CD4-positive, alpha-beta T cell treated with Interleukin-6 for 4 hours (primary cell): ENCODE measurements around the gene KSR1.

Experiments
- DNase-seq: peaks from one replicate; pipeline ENCODE4 v3.0.0-alpha.2; 2020; ENCODE audit warnings: mixed read lengths

KSR1 gene

DNA sequence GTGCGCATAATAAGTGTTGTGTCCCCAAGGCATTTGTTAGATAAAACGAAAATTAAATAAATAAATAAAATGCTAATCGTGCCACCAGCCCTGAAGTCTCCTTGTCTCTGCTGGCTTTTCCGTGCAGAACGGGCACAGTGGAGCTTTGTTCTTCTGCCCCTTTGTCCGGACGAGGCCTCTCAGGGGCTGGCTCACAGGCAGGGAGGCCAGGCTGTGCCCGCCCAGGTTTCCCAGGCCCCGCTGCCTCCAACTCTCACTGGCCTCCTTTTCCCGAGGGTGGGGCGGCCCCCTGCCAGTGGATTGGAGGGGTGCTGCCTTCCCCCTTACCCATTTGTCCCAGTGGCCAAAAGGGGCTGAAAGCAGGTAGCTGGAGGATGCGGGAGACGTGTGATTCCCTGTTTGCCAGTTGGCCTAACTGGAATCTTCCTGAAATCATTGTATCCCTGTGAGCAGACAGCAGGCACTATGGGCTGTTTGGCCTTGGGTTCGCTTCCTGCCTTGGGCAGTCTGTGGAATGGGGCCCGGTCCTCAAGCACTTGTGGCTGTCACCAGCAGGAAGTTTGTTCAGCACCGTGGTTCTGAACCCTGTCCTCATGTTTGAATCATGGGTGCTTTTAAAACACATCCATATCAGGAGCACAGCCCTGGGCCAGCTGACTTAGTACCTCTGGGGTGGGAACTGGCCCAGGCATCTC is 64.4 kb downstream of the KSR1 start:
- DNase-seq, result no peak

DNA sequence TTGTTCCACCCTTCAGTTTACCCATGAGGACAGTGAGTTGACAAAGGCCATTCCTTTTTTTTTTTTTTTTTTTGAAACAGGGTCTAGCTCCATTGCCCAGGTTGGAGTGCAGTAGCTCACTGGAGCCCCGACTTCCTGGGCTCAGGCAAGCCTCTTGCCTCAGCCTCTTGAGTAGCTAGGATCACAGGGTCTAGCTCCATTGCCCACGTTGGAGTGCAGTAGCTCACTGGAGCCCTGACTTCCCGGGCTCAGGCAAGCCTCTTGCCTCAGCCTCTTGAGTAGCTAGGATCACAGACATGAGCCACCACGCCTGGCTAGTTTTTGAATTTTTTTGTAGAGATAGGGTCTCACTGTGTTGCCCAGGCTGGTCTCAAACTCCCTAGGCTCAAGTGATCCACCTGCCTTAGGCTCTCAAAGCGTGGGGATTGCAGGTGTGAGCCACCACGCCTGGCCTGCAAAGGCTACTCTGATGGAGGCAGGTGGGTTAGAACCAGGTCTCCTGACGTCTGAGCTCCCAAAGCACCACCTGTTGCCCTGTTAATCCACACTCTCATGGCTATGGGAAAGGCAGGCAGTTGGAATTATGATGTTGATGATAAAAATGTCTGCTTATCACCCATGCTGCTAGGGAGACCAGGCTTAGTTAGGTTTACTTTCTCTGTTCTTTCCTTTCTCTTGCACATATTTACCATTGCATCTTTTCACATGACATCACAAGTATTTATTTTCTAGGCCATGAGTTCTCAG is 65.2 kb downstream of the KSR1 start:
- DNase-seq, result no peak

DNA sequence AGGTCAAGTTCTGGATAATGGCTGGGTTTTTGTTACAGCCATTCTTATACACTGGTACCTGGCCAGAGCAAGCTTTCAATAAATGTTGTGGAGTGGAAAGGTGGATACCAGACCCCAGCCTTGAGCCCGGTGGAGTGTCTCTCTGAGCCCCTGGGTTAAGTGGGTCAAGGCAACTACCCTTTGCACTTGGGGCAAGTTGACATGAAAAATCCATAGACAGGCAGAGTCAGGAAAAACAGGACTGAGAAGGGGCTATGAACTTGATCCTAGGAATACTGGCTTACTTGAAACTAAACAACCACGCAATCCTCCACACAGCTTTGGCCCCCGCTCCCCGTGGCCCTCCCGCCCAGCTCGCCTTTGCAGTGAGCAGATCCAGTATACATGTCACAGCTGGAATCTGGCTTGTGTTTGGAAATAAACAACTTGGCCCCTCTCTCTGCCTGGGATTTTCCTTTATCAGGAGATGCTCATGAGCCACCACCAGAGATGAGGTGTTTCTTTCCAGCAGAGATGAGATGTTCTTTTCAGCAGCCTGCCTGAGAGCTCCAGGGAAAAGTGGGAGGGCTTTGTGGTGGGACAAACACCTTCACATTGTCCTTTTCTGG is 65.9 kb downstream of the KSR1 start:
- DNase-seq, result no peak

DNA sequence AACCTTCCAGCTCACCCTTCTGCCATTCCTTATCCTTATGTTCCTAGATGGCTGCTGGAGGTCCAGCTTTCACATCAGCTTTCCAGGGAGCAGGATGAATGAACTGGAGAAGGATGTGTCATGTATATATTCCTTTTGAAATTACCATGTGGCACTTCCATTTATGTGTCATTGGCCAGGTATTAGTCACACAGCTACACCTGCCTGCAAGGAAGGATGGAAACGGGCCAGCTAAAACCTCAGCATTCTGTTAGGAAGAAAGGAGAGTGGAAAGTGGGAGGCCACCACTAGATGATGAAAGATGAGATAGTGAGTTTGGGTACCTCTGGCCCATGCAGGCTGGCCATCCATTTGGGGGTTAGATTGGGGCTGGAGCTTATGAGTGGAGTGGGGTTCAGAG is 67.5 kb downstream of the KSR1 start:
- DNase-seq, result no peak

DNA sequence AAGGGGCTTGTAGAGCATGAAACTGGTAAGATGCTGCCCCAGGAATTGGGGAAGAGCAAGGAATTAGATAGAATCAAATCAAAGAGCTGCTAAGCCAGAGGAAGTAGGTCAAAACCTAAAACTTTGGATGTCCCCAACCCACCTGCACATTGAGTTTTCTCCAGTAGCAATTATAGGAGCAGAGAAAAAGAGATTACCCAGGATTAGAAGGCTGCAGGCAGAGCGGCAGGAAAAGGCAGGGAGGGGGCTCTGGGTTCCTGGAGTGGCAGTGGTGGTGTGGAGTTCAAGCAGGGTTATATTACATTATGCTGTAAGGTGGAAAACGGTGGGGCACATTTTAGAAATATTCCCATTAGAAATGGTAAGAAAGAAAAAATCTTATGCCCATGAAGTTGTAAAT is 68.3 kb downstream of the KSR1 start:
- DNase-seq, result no peak

DNA sequence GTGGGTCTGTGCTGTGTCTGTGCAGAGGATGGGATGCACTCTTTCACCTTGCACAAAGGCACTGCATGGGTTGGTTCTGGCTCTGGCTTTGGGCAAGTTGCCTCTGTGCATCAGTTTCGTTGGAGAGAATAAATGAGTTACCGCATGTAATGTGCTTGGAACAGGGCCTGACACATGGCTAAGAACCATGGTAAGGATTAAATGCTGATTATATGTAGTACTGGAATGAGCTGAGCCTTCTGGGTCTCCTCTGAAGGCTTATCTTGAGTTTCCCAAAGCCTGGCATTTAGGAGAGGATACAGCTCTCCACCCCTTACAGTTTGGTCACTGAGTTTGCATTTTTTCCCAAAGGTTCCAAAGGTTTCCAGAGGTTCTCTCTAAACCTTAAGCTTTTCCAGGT is 69.1 kb downstream of the KSR1 start:
- no peak for DNase-seq

DNA sequence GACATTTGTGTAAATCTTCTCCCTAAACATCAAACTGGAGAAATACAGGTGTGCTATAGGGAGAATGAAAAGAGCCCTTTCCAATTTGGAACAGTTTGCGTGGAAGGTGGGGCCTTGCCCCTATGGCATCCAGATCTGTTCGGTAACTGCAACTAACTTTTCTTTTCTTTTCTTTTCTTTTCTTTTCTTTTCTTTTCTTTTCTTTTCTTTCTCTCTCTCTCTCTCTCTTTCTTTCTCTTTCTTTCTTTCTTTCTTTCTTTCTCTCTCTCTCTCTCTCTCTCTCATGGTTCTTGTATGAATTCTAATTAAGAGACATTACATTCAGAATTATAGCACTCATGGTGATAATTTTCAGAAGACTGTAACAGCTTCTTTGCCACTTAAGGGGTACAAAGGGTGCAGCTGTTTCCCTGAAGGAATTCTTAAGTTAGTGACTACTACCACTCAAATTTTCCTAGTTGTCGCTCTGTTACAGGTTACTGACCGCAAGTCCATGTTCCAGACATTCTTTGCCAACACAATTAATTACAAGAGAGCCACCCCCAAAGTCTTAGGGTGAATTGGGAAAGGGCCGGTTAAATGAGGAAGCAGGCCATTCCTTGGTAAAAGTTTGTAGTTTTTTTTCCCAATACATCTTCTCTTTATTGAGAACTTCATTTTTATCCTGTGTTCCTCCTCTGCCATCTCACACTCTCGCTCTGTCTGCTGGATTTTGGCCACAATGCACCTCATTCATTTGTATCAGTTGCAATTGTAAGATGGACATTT is 69.8 kb downstream of the KSR1 start:
- DNase-seq, result no peak

DNA sequence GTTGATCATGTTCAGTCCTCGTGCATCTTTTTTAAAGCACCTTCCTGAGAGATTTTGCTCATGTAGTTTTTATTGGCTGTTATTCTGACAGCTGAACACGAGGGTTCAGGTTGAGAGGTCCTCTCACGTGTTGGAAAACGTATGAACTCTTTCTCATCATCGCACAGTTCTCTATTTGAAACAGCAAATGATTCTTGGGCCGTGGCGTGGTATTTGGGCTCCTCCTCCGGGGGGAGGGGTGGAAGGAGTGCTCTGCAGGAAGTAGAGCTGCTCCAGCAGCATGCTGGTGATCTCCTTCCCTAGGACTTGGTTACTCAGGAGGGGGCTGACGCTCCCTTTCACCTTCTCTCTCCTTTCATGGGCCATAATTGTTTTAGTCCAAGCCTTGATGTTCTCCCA is 70.4 kb downstream of the KSR1 start:
- peak; percentile 39 for DNase-seq

DNA sequence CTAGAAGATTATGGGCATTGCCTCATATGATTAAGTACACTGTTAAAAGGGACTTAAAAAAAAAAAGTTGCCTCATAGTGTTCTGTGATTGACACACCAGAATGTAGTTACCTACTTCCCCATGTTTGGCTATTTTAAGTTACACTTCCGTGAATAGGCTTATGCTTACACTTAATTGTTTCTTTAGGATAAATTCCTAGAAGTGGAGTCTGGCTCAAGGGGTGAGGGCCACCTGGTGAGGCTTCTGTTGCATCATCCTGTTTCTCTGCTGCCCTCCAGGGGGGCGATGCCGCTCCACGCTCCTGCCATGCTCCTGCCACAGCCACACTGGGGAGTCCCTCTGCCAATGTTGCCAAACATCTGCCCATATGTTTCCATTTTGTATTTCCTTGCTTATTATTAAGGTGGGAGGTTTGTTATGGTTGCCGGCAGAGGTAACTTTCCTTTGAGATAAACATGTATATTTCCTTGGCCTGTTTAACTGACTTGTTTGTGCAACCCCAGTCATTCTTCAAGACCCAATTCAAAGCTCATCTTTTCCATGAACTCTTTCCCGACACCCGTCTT is 73.1 kb downstream of the KSR1 start:
- DNase-seq, result no peak

DNA sequence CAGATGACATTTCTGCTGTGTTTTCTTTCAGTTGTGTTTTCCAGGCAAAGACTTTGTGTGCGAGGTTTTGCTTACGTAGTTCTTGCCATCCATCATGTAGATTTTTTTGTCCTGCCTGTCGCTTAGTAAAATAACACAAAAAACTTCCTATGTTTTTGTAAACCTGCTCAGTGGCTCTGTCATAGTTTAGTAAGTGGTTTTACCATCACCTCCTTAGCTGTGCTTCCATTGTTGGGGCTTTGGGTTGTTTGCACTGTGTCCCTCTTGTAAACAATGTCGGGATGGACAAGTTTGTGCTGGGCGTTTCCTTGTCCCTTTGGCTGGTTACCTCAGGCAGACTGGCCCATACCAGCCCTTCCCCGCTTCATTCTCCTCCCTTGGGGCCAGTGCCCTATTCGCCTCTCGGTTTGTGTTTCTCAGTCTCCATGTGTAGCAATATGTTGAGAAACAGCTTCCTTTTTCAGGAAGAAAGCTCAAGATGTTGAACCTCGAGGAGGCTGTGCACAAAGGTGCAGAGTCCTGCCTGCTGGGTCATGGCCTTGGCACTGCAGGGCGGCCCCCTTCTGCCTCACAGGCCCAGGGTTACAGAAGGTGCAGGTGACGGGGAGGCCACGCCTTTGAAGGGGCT is 74.6 kb downstream of the KSR1 start:
- DNase-seq, result no peak

DNA sequence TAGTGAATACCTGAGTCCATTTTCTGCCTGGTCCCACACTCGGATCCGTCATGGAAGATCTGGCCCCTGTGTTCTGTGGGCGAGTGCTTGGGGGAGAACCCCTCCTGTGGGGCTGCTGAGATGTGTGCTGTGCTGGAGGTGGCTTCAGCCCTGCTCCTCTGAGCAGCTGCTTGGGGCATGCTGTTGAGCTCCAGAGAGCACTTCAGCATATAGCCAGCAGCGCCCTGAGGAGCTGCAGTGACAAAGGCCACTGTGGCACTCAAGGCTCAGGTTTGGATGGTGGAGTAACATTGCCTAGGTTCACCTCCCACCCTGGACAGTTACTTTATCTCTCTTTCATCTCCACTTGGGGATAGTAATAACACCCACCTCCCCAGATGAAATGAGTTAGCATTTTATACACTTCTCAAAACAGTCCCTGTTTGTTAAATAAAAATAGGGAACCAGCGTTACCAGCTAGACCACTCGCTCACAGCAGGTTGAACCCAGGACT is 75.3 kb downstream of the KSR1 start:
- no peak for DNase-seq

DNA sequence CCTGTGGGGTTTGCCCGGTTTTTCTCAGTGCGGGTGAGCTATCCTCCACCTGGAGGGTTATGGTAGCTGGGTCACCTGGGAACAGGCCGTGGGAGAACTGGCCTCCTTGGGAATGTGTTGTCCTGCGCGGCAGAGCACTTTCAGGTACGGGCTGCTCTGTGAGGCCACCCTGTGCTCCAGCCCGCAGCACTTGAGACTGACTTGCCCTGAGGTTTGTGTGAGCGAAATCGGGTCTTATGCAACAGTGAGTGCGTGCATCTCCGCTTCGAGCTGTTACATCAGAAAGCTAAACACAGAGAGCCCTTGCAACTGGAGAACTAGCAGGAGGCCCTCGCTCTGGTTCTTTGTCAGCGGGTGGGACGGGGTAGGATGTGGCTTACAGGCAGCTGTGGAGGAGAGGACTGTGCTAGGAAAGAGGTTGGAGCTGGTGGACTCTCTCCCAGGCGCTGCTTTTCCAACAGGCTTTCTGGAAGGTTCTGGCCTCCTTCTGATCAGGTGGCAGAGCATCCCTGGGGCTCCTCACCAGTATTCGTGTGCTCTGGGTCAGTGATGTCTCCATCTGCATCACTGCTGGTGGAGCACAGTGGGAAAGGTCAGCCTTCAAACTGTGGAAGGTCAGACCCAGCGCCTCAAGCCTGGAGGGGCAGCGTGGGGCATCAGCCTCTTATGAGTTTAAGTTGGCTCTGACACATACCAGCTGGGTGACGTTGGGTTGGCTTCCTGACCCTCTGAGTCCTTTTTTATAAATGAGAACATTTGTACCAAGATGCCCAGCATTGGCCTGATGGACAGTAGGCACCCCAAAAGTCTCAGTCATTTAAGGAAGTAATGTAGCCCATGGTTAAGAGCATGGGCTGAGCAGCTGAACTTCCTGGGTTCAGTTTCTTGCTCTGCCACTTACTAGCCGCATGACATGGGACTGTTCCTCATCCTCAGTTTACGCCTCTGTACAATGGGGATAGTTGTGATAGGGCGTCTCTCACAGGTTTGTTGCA is 76.3 kb downstream of the KSR1 start:
- DNase-seq, result no peak

DNA sequence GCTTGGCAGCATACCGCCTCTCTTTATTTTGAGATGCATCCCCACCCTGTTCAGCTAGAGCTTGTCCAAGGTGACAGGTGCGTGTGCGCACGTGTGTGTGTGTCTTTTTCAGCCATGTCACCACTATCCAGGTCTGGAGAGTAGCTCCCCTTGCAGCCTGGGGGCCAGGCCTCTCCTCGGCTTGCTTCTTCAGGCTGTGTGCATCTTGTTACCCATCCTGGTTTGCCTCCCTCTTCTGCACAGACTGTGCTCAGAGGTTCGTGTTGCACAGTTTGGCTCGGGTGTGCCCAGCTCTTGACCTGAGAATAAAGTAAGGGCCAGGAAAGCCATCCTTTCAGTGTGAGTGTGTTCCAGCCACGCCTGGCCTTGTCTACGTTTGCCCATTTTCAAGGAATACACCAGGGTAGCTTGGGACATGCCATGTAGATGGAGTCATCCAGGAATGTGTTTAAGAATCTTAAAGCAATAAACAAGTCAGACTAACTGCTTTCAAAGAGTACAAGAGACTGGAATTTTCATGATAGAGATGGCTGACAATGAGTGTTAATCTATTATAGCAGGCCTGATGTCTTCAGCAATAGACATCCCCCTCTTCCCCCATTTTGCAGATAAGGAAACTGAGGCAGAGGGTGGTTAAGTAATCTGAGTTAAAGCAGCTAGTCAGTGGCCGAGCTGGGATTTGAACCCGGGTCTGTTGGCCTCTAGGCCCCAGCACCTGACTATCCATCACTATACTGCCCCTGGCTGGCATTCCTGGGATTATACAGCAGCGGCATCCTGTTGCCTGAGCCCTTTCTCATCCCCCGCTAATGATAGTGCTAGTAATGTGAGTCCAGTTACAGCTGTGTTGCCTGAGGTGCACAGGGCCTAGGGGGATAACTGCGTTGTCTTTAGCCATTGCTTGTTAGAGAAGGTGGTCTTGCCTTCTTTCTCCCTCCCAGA is 77.9 kb downstream of the KSR1 start:
- no peak for DNase-seq

DNA sequence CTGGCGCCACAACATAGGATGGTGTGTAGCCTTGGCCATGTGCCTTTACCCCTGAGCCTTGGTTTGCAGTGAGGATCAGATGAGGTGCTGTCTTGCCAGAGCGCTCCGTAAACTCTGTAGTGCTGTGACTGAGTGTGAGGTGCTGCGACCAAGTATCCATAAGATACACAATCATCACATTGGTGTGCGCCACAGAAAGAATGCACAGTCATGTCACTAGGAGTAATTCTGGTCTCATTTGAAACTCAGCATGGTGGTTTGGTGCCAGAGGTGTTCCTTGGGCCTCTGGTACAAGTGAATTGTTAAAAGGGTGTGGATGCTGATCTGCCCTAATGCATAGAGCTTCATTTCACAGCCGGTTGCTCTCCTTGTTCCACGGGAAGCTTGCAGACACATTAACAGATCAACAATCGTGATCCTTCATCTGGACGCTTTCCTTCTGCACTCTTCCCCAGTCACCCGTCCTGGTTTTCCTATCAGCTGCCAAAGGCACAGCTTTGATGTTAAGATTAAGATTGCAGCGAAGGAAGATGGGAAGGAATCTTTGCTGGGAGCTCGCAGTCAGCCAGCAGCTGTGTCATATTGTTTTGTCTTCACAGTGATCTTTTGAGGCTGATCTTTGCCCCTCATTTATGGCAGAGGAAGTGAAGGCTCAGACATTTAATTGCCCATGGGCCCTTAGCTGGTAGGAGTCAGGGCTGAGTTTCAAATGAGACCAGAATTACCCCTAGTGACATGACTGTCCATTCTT is 79.1 kb downstream of the KSR1 start:
- no peak for DNase-seq

DNA sequence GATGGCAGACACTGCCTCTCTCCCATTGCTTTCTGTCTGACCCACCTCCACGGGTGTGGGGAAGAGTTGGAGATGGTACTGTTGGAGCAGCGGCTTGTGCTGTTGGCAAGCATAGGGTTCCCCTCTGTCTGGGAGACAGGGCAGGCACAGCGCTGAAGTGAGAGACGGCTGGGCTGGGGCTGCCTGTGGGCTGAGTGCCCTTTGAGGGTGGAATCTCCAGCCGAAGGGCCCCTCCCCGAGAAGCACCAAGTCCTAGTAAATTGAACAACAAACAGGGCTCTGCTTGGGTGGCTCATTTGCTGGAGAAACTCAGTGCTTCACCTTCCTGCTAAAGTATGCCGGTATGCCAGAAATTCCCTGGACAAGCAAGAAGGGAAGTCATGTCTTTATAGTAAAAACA is 79.7 kb downstream of the KSR1 start:
- no peak for DNase-seq

DNA sequence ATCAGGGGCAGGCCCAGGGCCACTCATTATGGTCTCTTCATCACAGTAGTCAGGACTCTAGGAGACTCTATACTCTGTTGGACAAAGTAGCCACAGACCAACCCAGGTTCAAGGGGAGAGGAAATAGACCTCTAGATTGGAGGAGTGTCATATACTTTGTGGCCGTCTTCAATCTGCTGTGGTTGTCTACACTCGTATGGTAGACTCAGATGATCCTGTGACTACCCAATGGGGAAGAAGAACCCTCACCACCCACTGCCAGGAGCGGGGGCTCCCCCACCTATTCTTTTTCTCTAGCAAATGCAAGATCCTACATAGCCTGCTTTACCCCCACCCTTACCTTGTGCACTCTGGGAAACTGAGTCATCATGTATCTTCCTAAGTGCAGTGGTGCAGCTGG is 80.5 kb downstream of the KSR1 start:
- no peak for DNase-seq

DNA sequence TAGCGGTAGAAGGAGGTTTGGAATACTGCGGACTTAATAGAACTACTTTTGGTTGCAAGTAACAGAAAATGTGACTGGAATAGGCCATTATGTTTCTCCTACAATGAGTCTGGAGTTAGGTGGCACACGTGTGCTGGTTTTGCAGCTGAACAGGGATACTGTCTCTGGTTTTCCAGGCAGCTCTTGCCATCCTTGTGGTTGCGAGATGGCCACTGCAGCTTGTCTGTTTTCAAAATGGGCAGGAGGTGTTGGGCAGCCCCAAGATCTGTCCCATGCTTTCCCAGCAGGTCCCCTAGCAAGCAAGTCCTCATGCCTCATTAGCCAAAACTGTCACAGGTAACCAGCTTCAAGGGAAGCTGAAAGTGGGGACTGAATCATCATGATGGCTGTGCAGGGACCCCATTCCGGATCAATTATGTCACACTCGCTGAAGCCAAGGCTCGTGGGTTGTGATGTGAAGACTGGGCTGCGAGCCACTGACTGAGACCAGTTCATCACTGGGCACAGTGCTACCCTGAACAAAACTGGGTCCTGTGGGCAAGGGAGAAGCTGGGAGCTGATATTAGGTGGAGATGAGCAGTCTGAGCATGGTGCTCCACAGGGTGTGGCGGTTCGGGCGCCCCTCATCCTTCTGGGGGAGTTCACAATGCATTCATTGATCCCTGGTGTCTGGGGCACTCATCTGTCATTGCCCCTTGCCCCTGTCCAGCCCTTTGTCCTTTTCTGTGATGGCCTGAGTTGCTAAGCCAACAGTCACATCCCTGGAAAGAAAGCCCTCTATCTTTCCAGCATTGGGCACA is 82.1 kb downstream of the KSR1 start:
- DNase-seq, result no peak

DNA sequence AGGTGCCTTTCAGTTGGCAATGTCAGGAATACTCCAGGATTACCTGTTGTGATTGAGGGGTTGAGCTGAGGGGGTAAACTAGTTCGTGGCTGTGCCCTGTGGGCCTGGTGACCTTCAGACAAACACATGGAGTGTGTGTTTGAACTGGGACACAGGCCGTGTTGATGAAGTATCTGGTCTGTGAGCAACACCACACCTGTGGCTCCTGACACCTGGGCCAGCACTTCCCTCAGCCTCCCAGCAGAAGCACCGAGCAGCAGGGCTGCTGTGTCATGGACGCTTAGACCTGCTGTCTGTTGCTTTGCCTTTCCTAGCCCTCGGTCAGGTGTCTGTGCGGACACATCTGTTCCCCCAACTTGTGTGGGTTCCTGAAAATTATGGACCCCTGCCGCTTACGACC is 82.9 kb downstream of the KSR1 start:
- no peak for DNase-seq
